Mammary epithelial cell (primary cell): Measurements from ENCODE around the gene ZNF385B.

Source experiments
- EZH2 ChIP-seq: IDR thresholded peaks from 2 replicates; pipeline ENCODE4 v1.6.1; 2012; ENCODE audit warnings: low read length, inconsistent platforms, borderline replicate concordance
- TF ChIP-seq, protein P1 (sequence below), 2 donors: IDR thresholded peaks in 1 of 2; conservative IDR thresholded peaks in 1 of 2; 2 replicates each; pipeline ENCODE4 v1.5.1; 2011 to 2012; ENCODE audit warnings: inconsistent platforms in 2 of 2, low read length in 2 of 2, mild to moderate bottlenecking in 2 of 2, control low read depth in 1 of 2, low read depth in 1 of 2; ENCODE audit not compliant: insufficient read depth in 1 of 2; ENCODE audit errors: extremely low read depth in 1 of 2

DNA sequence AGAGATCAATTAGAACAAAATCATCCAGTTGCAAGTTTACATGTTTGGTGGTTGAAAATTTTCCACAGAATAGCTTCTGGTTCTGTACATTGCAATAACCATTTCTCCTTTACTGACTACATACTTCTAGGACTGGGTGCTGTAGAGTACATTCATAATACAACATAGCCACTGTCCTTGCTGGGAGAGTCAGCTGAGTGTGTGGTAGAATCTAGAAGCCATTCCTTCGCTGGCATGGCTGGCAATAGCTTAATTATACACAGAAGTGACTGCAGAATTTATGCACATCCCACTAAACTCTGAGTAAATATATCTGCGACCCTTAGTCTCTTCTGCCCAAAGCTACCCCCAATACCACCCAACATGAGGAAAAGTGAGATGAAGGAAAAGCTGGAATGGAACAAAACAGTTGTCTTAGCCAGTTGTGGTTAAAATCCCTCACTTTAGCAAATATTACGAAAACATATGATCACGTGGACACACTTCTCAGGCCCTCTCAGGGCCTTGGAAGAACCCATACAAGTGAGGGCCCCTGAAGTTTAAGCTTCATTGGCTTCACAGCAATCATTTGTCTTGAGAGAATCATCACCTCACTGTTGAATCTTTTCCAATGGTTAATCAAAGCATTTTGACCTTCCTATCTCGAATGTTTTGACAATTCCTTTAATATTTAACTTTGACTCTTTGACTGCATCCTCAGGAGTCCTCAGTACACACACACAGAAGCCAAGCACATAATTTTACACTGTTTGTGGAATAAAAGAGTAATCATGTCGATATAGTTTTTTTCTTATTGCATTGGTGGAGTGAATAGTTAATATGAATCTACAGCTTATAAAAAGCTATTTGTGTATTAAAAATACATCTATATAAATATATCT lies 225.1 kb downstream of the ZNF385B start:
- TF ChIP-seq, protein P1, sequence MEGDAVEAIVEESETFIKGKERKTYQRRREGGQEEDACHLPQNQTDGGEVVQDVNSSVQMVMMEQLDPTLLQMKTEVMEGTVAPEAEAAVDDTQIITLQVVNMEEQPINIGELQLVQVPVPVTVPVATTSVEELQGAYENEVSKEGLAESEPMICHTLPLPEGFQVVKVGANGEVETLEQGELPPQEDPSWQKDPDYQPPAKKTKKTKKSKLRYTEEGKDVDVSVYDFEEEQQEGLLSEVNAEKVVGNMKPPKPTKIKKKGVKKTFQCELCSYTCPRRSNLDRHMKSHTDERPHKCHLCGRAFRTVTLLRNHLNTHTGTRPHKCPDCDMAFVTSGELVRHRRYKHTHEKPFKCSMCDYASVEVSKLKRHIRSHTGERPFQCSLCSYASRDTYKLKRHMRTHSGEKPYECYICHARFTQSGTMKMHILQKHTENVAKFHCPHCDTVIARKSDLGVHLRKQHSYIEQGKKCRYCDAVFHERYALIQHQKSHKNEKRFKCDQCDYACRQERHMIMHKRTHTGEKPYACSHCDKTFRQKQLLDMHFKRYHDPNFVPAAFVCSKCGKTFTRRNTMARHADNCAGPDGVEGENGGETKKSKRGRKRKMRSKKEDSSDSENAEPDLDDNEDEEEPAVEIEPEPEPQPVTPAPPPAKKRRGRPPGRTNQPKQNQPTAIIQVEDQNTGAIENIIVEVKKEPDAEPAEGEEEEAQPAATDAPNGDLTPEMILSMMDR (conservative IDR thresholded peaks at IDR 0.05 in 1 of 2, IDR thresholded peaks at IDR 0.05 in 1 of 2; ENCODE audit: extremely low read depth in 1 of 2, insufficient read depth in 1 of 2, low read depth in 1 of 2, low read length in 2 of 2) = no peak
- TF ChIP-seq EZH2 = no peak
